HUDEP-2 (cell line): ENCODE data around the gene GALNT5.

Experiments used
- DNase-seq, 76 experiments: peaks; one replicate each; lab custom pipeline; 2025; ENCODE audit not compliant: unreplicated experiment in 76 of 76; lab: John Stamatoyannopoulos, UW

Gene GALNT5

GRCh38 chr2:157287160-157287559, 29.7 kb downstream of the GALNT5 start:
- DNase-seq, result no peak

DNA sequence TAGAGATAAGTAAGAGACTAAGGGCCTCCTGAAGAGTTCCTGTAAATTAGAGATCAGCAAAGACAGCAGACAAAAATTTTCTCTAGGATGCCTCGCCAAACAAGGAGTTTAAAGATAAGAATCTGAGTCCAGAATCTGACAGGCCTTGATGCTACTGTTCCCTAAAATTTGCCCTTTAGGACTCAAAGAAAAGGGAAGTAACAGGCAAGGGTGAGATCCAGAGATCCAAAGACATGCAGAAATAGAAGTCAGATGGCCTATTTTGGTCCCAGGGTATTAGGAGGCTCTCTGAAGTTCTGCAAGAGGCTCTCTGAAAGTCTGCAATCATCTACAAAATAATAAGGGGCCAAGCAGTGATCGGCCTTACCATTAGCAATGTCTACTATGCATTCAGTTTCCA, 33.0 kb downstream of the GALNT5 start:
- DNase-seq, result peak in 8 of 76 experiments; percentile 8 to 44 (median 14)

DNA sequence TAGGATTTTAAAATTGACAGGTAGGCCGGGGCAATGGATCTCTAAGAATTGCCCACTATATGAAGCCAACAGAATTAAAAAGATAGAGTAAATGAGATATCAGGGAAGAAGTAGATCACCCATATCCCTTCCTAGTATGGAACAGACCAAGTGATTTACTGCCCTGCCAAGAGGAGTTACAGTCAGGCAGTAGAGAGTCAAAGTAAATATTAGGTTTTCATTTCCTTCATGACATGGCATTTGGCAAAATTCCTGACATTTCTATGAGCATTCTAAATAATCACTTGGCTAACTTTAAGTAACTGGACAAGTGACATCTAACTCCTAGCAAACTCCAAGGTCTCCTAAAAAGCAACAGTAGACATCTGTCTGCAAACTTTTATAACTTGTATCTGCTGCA, 33.5 kb downstream of the GALNT5 start:
- DNase-seq, result no peak

DNA sequence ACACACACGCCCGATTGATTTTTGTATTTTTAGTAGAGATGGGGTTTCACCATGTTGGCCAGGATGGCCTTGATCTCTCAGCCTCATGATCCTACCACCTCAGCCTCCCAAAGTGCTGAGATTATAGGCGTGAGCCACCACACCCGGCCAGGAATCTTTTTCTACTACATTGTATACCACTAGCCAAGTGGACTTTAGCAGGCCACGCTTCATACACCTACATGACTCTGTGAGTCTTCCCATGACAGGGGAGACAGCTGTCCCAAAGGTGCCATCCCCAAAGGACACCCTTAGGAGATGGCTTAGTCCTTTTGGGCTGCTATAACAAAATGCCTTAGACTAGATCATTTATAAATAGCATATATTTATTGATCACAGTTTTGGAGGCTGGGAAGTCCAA, 35.3 kb downstream of the GALNT5 start:
- no peak for DNase-seq

GRCh38 chr2:157296490-157296889, 39.0 kb downstream of the GALNT5 start:
- DNase-seq, result no peak

DNA sequence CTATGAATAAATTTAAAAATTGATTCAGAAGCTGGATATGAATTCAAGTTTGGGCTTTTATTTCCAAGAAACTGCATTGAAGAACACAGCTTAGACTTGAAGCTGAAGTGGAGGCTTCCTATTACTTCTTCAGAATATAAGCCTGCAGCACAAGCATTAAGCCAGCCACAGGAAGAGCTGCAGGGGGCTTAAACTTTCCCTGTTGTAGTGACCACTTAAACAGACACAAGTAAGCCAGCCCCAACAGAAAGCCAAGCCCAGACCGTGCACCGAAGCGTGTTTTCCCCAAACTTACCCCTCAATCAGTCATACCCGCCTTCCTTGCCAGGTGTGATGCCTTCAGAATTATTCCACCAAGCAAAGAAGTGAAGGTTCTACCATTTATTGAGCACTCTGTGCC, 39.5 kb downstream of the GALNT5 start:
- DNase-seq, result no peak

GRCh38 chr2:157301307-157301706, 43.8 kb downstream of the GALNT5 start:
- DNase-seq, result no peak

- peak in 33 of 76 experiments; percentile 2 to 53 (median 24) for DNase-seq
Observed at GRCh38 chr2:157302492-157303099, 45.1 kb downstream of the GALNT5 start.

- peak in 1 of 76 experiments; percentile 10 for DNase-seq
Observed at GRCh38 chr2:157303612-157304011, 46.1 kb downstream of the GALNT5 start.

DNA sequence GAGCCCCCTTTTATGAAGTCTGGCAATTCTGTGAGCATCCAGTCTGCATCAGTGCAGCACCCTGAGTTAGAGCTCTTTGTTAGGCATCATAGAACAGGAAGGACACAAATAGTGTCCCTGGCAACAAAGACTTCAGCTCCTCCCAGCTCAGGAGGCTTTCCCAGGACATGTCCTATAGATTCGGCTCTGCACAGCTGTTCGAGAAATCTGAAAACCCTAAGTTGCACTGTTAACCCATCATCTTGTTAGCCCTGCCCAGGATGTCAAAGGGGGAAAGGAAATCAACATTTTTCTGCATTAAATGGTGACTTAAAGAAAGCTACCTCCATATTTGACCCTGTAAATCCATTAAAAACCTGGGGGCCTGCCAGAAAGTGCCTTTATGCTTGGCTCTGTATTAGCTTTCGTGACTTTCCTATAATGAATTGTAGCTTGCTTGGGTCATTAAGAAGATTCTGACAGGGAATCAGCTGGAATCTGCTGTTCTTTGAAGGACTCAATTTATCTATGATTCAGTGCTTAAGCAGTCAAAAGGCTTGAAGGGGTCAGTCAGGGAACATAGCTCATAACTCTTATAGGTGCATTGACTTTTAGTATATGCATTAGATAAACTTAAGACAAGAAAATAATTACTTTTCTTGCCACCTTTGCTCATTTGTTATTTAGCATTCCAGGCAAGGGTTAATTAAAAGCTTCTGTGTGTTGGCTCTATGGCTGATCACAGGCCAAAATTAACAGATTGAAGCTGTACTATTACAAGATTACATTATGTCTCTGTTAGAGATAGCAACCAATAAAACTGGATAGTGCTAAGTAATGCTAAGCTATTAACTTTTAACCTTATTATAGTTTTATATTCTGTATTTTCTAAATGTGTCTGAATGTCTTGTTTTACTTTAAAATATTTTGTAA, 47.6 kb downstream of the GALNT5 start:
- DNase-seq, result no peak

GRCh38 chr2:157305723-157306110, 48.2 kb downstream of the GALNT5 start:
- no peak for DNase-seq

GRCh38 chr2:157307021-157307420, 49.5 kb downstream of the GALNT5 start:
- no peak for DNase-seq

GRCh38 chr2:157309878-157310277, 52.4 kb downstream of the GALNT5 start:
- DNase-seq, result no peak

DNA sequence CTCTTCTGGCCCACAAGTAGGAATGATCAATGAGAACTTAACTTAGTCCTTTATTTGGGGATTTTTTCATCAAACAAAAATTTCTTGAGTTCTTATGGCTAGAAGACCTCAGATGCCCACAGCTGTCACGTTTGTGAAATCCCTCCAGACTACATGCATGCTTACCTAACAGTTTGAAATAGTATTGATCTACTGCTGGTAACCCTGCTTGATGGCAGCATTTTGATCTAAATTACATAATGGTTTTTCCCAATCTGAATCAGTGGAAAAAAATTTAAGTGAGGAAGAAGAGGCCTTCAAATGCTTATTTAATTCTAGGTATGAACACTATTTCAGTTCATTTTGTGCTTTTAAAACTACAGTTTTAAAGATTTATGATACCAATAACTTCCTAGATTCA, 54.2 kb downstream of the GALNT5 start:
- no peak for DNase-seq

DNA sequence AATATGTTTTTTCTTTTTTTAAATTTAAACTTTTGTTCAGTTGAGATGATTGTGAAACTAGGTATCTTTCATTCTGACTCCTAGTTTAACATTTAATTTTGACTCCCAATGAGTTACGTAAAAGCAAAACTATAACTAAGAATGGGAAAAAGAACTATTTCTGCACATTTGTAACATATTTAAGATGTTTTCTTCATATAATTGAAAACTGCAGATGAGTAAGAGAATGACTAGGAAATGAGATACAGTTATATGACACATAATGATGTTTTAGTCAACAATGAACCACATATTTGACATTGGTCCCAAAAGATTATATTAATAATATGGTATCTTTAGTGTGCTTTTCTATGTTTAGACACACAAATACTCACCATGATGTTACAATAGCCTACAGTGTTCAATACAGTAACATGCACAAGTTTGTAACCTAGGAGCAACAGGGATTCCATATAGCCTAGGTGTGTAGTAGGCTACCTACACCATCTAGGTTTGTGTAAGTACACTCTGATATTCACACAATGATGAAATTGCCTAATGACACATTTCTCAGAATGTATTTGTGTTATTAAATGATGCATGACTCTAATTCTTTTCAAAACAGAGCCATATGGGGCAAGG, 55.5 kb downstream of the GALNT5 start:
- DNase-seq, result no peak

- DNase-seq, result no peak
Observed at GRCh38 chr2:157315901-157316300, 58.4 kb downstream of the GALNT5 start.

- DNase-seq, result no peak
Observed at GRCh38 chr2:157318884-157319283, 61.4 kb downstream of the GALNT5 start.

DNA sequence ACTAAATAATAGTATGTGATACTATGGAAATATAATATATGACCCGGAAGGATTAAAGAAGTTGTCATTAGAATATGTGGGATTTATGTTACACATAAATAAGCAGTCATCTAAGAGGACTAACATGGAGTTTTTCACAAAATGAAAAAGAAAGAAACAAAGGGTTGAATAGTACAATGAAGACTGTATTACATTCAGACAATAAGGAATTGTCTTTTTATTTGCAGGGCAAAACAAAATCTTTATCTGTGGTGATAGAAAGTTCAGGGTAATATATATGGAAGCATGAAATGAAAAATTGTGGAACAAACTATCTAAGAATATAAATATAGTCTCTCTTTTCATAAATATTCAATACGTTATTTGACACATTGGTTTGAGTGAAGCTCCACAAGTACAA, 62.3 kb downstream of the GALNT5 start:
- DNase-seq, result no peak

DNA sequence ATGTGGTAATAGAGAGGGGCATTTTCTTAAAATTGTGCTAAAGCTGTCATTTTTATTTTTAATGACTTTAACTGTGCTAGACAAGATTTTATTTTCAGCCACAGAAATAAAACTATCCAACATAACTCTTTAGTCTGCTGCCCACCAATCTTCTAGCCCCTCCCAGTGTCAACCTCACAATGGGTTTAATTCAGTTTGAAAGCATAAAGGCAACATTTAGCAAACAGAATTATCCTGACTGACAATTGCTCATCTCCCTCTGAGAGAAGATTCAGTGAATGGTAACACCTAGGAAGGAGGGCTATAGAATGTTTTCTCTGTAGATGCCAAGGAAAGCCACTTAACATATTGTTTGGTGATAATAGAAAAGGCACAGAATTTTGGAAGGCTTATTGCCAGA, 62.9 kb downstream of the GALNT5 start:
- DNase-seq, result no peak

DNA sequence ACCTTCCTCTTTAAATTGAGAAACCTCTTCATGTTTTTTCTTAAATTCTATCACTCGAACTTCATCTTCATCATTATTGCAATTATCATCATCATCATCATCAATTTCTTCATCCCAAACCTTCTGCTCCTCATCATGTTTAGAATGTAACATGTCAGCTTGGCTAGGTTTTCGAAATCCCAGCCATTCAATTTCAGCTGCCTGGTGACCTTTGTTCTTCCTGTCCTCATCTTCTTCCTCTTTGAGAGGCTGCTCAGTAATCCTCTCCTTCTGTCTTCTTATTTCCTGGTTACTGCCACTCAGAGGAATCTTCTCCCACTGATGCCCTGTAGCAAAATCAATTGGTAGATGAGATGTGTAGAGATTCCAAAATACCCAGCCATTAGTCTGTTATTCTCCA, 64.0 kb downstream of the GALNT5 start:
- DNase-seq, result no peak

DNA sequence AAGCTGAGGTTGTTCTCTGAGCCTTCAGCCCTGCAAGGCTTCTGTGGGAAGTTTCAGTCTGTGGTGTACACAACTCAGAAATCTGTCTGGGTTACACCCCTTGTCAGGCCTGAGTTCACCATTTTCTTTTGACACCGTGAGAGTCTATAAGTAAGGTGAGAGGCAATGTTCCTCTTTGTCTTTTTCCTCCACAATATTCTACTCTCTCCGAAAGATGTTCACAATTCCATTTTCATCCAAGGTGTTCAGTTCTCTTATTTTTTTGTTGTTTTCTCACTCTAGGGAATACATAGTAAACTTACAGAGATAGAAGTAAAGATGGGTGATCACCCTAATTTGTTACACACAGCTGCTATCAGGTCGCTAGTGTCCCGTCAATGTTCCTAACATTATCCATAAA, 64.9 kb downstream of the GALNT5 start:
- DNase-seq, result no peak
